Measurements from ENCODE around the gene SLC25A10.
A peak's percentile ranks its signal among the peaks of the same experiment; 100 is the strongest.
"Not testable (repeated sequence)": the region's sequence is repeated elsewhere in the genome, so short reads cannot be mapped to it uniquely, and the experiment has no call there.

The SLC25A10 gene

DNA sequence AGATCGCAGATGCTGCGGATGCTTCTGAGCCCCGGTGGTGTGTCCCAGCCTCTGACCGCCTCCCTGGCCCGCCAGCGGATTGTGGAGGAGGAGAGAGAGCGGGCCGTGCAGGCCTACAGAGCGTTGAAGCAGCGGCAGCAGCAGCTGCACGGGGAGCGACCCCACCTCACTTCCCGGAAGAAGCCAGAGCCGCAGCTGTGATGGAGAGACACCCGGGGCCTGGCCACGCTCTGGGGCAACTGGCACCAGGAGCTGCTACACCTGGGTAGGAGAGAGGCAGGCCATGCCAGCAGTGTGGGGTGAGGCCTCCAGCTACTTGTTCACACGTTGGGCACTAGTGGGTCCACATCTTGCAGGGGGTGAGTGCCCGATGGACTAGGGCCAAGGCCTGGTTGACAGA, 39.6 kb upstream of the SLC25A10 start:
- no peak overlapping the region for H3K27ac ChIP-seq
- no peak for TF ChIP-seq ZFX (IDR thresholded peaks at IDR 0.05)
- TF ChIP-seq, protein P1, sequence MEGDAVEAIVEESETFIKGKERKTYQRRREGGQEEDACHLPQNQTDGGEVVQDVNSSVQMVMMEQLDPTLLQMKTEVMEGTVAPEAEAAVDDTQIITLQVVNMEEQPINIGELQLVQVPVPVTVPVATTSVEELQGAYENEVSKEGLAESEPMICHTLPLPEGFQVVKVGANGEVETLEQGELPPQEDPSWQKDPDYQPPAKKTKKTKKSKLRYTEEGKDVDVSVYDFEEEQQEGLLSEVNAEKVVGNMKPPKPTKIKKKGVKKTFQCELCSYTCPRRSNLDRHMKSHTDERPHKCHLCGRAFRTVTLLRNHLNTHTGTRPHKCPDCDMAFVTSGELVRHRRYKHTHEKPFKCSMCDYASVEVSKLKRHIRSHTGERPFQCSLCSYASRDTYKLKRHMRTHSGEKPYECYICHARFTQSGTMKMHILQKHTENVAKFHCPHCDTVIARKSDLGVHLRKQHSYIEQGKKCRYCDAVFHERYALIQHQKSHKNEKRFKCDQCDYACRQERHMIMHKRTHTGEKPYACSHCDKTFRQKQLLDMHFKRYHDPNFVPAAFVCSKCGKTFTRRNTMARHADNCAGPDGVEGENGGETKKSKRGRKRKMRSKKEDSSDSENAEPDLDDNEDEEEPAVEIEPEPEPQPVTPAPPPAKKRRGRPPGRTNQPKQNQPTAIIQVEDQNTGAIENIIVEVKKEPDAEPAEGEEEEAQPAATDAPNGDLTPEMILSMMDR (conservative IDR thresholded peaks at IDR 0.05) = no peak

DNA sequence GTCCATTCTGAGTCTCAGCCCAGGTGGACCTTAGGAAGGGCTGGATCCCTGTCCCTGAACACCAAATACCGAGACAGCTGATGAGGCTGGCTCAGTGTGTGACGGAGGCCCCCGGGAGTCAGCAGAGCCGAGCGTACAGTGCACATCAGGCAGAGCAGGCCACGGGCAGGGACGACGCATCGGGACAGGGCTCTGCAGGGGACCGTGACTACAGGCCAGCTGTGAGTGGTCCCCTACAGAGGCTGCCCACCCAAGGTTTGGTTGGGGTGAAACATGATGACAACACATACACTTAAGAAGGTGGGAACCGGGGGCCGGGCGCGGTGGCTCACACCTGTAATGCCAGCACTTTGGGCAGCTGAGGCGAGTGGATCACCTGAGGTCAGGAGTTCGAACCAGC, 39.1 kb upstream of the SLC25A10 start:
- H3K27ac ChIP-seq = no peak overlapping the region
- TF ChIP-seq, protein P1 (conservative IDR thresholded peaks at IDR 0.05) = no peak
- TF ChIP-seq ZFX (IDR thresholded peaks at IDR 0.05) = no peak

DNA sequence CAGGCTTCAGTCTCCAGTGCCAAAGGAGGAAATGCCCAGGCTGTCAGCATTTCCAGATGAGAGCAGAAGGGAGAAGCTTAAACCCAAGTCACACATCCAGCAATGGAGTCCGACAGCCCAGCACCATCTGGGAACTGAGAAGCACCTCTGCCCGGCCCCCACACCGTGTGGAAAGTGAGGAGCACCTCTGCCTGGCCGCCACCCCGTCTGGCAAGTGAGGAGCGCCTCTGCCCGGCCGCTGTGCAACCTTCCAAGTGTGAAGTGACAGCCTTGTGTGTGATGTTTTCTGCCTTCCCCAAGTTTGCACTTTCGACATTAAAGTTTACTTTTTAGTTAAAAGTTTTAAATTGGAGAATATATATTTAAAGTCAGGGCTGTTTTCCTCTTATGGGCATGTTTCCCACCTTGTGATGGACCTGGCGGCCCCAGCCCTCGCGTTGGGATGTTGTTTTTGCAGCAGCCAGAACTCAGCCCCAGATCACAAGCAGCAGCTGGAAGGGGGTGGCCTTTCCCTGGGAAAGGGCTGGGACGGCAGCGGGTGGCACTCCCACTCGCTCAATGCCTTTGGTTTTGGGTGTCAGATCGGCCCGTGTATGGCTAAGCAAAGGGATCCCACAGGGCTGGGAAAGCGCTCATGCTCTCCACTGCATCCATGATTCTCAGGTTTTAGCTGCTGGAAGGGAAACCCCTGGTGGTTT, 38.4 kb upstream of the SLC25A10 start:
- TF ChIP-seq ZFX (IDR thresholded peaks at IDR 0.05) = no peak
- TF ChIP-seq, protein P1 (conservative IDR thresholded peaks at IDR 0.05) = no peak
- no peak overlapping the region for H3K27ac ChIP-seq

DNA sequence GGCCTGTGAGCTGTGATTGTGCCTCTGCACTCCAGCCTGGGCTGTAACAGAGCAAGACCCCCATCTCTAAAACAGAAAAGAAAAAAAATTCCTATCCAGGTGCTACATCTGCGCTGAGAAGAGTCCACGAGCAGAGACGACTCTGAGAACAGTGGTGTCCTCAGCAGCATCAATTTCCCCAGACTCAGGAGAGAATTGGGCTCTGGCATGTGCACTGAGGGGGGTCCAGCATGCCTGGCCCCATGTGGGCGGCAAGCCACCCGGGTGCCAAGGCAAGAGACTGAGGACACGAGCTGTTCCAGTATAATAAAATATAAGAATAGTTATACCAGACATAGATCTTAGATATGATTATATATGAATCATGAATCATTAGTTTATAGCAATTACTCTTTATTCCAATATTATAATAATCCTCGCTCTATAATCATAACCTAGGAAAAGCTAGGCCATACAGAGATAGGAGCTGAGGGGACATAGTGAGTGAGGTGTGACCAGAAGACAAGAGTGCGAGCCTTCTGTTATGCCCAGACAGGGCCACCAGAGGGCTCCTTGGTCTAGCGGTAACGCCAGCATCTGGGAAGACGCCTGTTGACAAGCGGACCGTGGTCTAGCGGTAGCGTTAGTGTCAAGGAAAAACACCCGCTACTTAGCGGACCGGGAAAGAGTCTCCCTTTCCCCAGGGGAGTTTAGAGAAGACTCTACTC, 36.4 kb upstream of the SLC25A10 start:
- H3K27ac ChIP-seq = not testable (repeated sequence)
- TF ChIP-seq, protein P1 (conservative IDR thresholded peaks at IDR 0.05) = peak; percentile 88

DNA sequence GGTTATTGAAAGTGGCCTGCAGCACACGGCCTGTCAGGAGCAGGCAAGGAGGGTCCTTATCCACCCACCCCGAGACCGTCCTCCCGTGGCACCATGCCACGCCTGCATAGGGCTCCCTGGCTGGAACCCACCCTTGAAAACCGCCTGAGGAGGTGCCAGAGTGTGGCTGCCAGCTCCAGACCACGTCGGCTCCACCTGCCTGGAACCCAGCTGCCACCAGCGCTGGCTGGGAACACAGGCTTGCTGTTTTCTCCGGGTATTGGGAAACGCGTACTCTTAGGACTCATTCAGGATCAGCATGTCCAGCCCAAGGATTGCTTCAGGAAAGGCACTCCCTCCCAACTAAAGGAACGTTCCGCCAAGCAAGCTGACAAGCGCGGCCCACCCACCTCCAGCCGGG, 35.2 kb upstream of the SLC25A10 start:
- H3K27ac ChIP-seq = no peak overlapping the region
- TF ChIP-seq ZFX (IDR thresholded peaks at IDR 0.05) = no peak
- TF ChIP-seq, protein P1 (conservative IDR thresholded peaks at IDR 0.05) = no peak

DNA sequence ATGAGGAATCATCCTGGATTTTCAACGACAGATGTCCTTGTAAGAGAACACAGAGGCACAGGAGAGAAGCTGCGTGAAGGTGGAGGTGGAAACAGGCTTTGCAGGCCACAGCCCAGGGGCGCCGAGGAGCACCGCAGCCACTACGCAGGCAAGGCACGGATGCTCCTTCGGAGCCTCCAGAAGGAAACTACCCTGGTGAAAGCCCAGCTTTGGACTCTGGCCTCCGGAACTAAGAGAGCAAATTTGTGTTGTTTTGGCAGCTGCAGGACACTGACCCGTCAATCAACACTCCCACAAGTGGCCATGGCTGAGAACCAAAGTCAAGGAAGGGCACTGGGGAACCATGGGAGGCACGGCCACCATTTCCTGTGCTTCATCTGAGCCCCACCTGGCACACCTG, 31.9 kb upstream of the SLC25A10 start:
- TF ChIP-seq, protein P1 (conservative IDR thresholded peaks at IDR 0.05) = no peak
- no peak for TF ChIP-seq ZFX (IDR thresholded peaks at IDR 0.05)

DNA sequence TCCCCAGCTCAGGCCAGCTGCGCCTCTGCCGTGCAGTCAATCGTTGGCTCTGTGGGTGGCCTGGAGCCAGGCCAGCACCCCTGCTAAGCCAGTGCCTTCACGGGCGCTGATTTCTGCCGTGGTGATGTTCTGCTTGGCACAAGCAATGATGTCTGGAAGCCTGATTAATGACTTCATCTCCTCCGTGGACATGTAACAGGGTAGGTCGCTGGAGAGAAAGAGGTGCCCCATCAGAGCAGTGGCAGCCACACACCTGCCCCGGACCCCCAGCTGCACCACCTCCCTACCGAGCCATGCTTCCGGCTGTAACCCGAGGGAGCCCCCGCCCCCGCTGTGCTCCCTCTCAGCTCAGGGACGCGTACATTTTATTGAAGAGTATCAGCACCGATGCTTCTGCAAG, 30.4 kb upstream of the SLC25A10 start:
- H3K27ac ChIP-seq = no peak overlapping the region
- TF ChIP-seq ZFX (IDR thresholded peaks at IDR 0.05) = no peak
- TF ChIP-seq, protein P1 (conservative IDR thresholded peaks at IDR 0.05) = no peak

More for the DNA sequence above, 31.9 kb upstream of the SLC25A10 start:
- H3K27ac ChIP-seq = no peak overlapping the region

Measured in C4-2B (cell line).